Measurements from ENCODE around the gene CD2BP2.

GRCh38 chr16:30367349-30368009, 12.4 kb upstream of the CD2BP2 start:
- TF ChIP-seq CTCF (CRISPR knock-in tag; IDR thresholded peaks at IDR 0.05) (no peak), ZNF562 (CRISPR knock-in tag; IDR thresholded peaks at IDR 0.05; ENCODE audit: borderline replicate concordance) (no peak), EZH2 (conservative IDR thresholded peaks at IDR 0.05; ENCODE audit: low read depth, low read length) (no peak)
